ENCODE measurements around the gene HVCN1.

Gene HVCN1

GRCh38 chr12:110599334-110599733 is 89.6 kb downstream of the HVCN1 start:
- Histone ChIP-seq H3K27me3 (ENCODE audit: low read length) (no peaks in the 10 kb centered on the region), H3K4me3 (ENCODE audit: insufficient read depth, low read length, poor library complexity, severe bottlenecking) (no peak overlapping the region), H4K20me1 (ENCODE audit: low read depth, low read length) (no peaks in the 10 kb centered on the region), H3K4me2 (ENCODE audit: low read depth, low read length, poor library complexity, severe bottlenecking) (no peak overlapping the region), H3F3A (ENCODE audit: insufficient read depth) (no peaks in the 10 kb centered on the region; the same call in 1 of the 2 replicates), H3K9me2 (replicated peaks; ENCODE audit: insufficient read depth, low read length) (no peaks in the 10 kb centered on the region), H3K27ac (ENCODE audit: low read depth, low read length) (no peak overlapping the region), H3K9ac (ENCODE audit: low read length) (no peak overlapping the region), H3K9me3 (ENCODE audit: insufficient read depth, low read length) (no peaks in the 10 kb centered on the region), H3K36me3 (ENCODE audit: low read length) (no peaks in the 10 kb centered on the region), H2AFZ (ENCODE audit: low read depth, low read length, severe bottlenecking) (no peak overlapping the region), H3K79me2 (ENCODE audit: insufficient read depth, low read length) (no peaks in the 10 kb centered on the region)
- TF ChIP-seq, protein P1, sequence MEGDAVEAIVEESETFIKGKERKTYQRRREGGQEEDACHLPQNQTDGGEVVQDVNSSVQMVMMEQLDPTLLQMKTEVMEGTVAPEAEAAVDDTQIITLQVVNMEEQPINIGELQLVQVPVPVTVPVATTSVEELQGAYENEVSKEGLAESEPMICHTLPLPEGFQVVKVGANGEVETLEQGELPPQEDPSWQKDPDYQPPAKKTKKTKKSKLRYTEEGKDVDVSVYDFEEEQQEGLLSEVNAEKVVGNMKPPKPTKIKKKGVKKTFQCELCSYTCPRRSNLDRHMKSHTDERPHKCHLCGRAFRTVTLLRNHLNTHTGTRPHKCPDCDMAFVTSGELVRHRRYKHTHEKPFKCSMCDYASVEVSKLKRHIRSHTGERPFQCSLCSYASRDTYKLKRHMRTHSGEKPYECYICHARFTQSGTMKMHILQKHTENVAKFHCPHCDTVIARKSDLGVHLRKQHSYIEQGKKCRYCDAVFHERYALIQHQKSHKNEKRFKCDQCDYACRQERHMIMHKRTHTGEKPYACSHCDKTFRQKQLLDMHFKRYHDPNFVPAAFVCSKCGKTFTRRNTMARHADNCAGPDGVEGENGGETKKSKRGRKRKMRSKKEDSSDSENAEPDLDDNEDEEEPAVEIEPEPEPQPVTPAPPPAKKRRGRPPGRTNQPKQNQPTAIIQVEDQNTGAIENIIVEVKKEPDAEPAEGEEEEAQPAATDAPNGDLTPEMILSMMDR (IDR thresholded peaks at IDR 0.05; ENCODE audit: insufficient read depth, low read length, poor library complexity, severe bottlenecking): no peak
